HepG2 (cell line): ENCODE measurements around the gene CYB5A. TPM values are rescaled to one million over a fixed set of nuclear protein-coding genes. Genes with fewer than 3 reads are reported as not detected.

Source experiments
- ATAC-seq: fragments of 200-7000 bp; cut with Tn5 transposase; 3 replicates; pipeline ENCODE4 v1.9.1; 2020; ENCODE audit warnings: mild to moderate bottlenecking, moderate library complexity
- BruUV-seq: library from RNA; stranded (reverse); fragments of 400-500 nt; replicated peaks from 2 replicates; lab custom pipeline; 2021; lab: Mats Ljungman, UMichigan
- CTCF ChIA-PET: fragments of 300-600 bp; formaldehyde crosslinking; extraction: SDS; loops from one replicate; lab custom pipeline; 2021; ENCODE audit warnings: low total read pairs, inconsistent platforms, low intra/inter-chr PET ratio; lab: Yijun Ruan, JAX
- POLR2A ChIA-PET: fragments of 350-600 bp; sonication (Branson Sonifier 250); formaldehyde crosslinking; loops from one replicate; lab custom pipeline; 2020; ENCODE audit warnings: antibody characterized with exemption, inconsistent platforms; lab: Yijun Ruan, JAX
- DNase-seq: peaks from one replicate; pipeline ENCODE4 v3.0.0-alpha.2; 2015; ENCODE audit warnings: low spot score
- FAIRE-seq: peaks from 3 replicates; lab custom pipeline; 2011; peaks lifted over from hg19 to GRCh38; lab: Jason Lieb, UNC
- H2AFZ ChIP-seq: one replicate; pipeline ENCODE4 v1.6.1; 2011; ENCODE audit warnings: low read length, inconsistent platforms
- H3K27ac ChIP-seq: fragments of 300-600 bp; 3 replicates; pipeline ENCODE4 v1.8.0; 2011; ENCODE audit warnings: mixed run types, mild to moderate bottlenecking, mixed read lengths, low read length, inconsistent platforms; ENCODE audit not compliant: insufficient read depth; ENCODE audit errors: extremely low read length
- H3K27me3 ChIP-seq, 2 experiments: fragments of 200-600 bp in 1 of 2; 2 replicates in 1 of 2; 3 replicates in 1 of 2; pipeline versions ENCODE4 v1.6.0 to v1.8.0; 2011; ENCODE audit warnings: low read length in 2 of 2, mild to moderate bottlenecking in 2 of 2, moderate library complexity in 2 of 2, inconsistent platforms in 1 of 2; ENCODE audit not compliant: insufficient read depth in 2 of 2, control insufficient read depth in 1 of 2
- H3K36me3 ChIP-seq, 2 experiments: fragments of 200-600 bp in 1 of 2; replicated peaks in 1 of 2; 2 replicates in 1 of 2; 3 replicates in 1 of 2; pipeline versions ENCODE4 v1.5.1 to v1.8.0; 2011; ENCODE audit warnings: low read length in 2 of 2, inconsistent platforms in 1 of 2; ENCODE audit not compliant: insufficient read depth in 2 of 2, control insufficient read depth in 1 of 2
- H3K4me1 ChIP-seq: 2 replicates; pipeline ENCODE4 v1.5.1; 2012; ENCODE audit warnings: low read length, inconsistent platforms; ENCODE audit not compliant: insufficient read depth
- H3K4me2 ChIP-seq: 2 replicates; pipeline ENCODE4 v1.6.0; 2011; ENCODE audit warnings: low read depth, low read length, inconsistent platforms
- H3K4me3 ChIP-seq, 3 experiments: fragments of 200-600 bp in 1 of 3; sonication (generic), shearing (Covaris generic) in 1 of 3; replicated peaks in 1 of 3; 2 replicates each; pipeline ENCODE4 v1.5.1; 2011 to 2016; ENCODE audit warnings: low read length in 3 of 3, inconsistent platforms in 2 of 3, low read depth in 2 of 3, mild to moderate bottlenecking in 2 of 3, control low read depth in 1 of 3, mixed read lengths in 1 of 3; ENCODE audit not compliant: insufficient read depth in 1 of 3
- H3K79me2 ChIP-seq: one replicate; pipeline ENCODE4 v1.6.1; 2011; ENCODE audit warnings: low read length, inconsistent platforms; ENCODE audit not compliant: insufficient read depth
- H3K9ac ChIP-seq: 2 replicates; pipeline ENCODE4 v1.6.0; 2011; ENCODE audit warnings: mild to moderate bottlenecking, low read depth, low read length, inconsistent platforms; ENCODE audit not compliant: insufficient read depth
- H3K9me3 ChIP-seq: 2 replicates; pipeline ENCODE4 v1.5.1; 2012; ENCODE audit warnings: mild to moderate bottlenecking, low read length
- H4K20me1 ChIP-seq: 2 replicates; pipeline ENCODE4 v1.6.0; 2011; ENCODE audit warnings: inconsistent platforms, mild to moderate bottlenecking, low read length, moderate library complexity; ENCODE audit not compliant: insufficient read depth
- ARNT2 ChIP-seq: sonication (generic); formaldehyde crosslinking; IDR thresholded peaks from 2 replicates; pipeline ENCODE4 v1.8.0; 2022; ENCODE audit warnings: mild to moderate bottlenecking, low read depth, missing genetic modification reagents, moderate library complexity
- ATF7-NPFF ChIP-seq: sonication (generic); formaldehyde crosslinking; IDR thresholded peaks from 2 replicates; pipeline ENCODE4 v1.8.1; 2023; ENCODE audit warnings: mild to moderate bottlenecking, low read depth, missing genetic modification reagents, moderate library complexity
- BRCA1 ChIP-seq: sonication (generic); formaldehyde crosslinking; IDR thresholded peaks from 2 replicates; pipeline ENCODE4 v1.4.0; 2020; ENCODE audit warnings: missing genetic modification reagents
- KMT2B ChIP-seq: IDR thresholded peaks from 2 replicates; pipeline ENCODE4 v1.6.1; 2016; ENCODE audit warnings: missing genetic modification reagents, missing compliant biosample characterization
- SRSF1 ChIP-seq: fragments of 200-400 bp; formaldehyde crosslinking; optimal IDR thresholded peaks from 2 replicates; pipeline ENCODE3; 2017; ENCODE audit warnings: mild to moderate bottlenecking, low read depth, low read length, moderate library complexity
- TBX2 ChIP-seq: sonication (generic); formaldehyde crosslinking; IDR thresholded peaks from 2 replicates; pipeline ENCODE4 v1.5.0; 2020; ENCODE audit warnings: missing genetic modification reagents, mild to moderate bottlenecking, borderline replicate concordance
- ZBTB42 ChIP-seq: sonication (generic); formaldehyde crosslinking; IDR thresholded peaks from 2 replicates; pipeline ENCODE4 v1.5.0; 2020; ENCODE audit warnings: mild to moderate bottlenecking, missing genetic modification reagents
- ZEB1 ChIP-seq: IDR thresholded peaks from 2 replicates; pipeline ENCODE4 v1.6.1; 2012; ENCODE audit warnings: mild to moderate bottlenecking, low read depth, inconsistent platforms; ENCODE audit not compliant: insufficient replicate concordance
- ZNF430 ChIP-seq: sonication (generic); formaldehyde crosslinking; IDR thresholded peaks from 2 replicates; pipeline ENCODE4 v1.9.0; 2021; ENCODE audit warnings: mild to moderate bottlenecking, missing genetic modification reagents
- ZNF468 ChIP-seq: sonication (generic); formaldehyde crosslinking; IDR thresholded peaks from 2 replicates; pipeline ENCODE4 v1.8.0; 2022; ENCODE audit warnings: mild to moderate bottlenecking, moderate library complexity, missing genetic modification reagents
- ZNF703 ChIP-seq: sonication (generic); formaldehyde crosslinking; IDR thresholded peaks from 2 replicates; pipeline ENCODE4 v1.5.1; 2020; ENCODE audit warnings: missing genetic modification reagents, mild to moderate bottlenecking, moderate library complexity, borderline replicate concordance
- WGBS: methylation state at CpG from one replicate; pipeline ENCODE4 v1.1.6; 2017; ENCODE audit warnings: low lambda C conversion rate; 5-methylcytosine and 5-hydroxymethylcytosine counted together
- in situ Hi-C: cut with HindIII; loops from 2 replicates; pipeline ENCODE4 v1.10.0; 2017; ENCODE audit warnings: low pct_unique_long_range_greater_than_20kb; ENCODE audit not compliant: extremely low pct_ligation_motif_present
- intact Hi-C: fragments of 100-400 bp; cut with micrococcal nuclease; formaldehyde crosslinking; loops from one replicate; pipeline ENCODE4 v1.10.0; 2022; ENCODE audit not compliant: unreplicated experiment
- polyA plus RNA-seq, 8 experiments: library from polyadenylated mRNA; depleted of rRNA in 3 of 8; stranded (reverse) in 7 of 8; unstranded in 1 of 8; fragments of >200 nt; fragmentation: Illumina TruSeq in 4 of 8; extraction: Trizol in 4 of 8; gene quantifications; 2 replicates each; pipeline versions ENCODE4 v1.2.1 to v1.2.3, GENCODE V29; 2011 to 2016; ENCODE audit warnings: low read depth in 4 of 8, missing spikeins in 1 of 8, mixed read lengths in 1 of 8; ENCODE audit not compliant: insufficient read depth in 1 of 8
- total RNA-seq, 5 experiments: library from RNA; depleted of rRNA; stranded (reverse); fragments of >200 nt; fragmentation: Illumina TruSeq; extraction: Trizol; gene quantifications; 2 replicates each; pipeline ENCODE4 v1.2.3, GENCODE V29; 2016; ENCODE audit warnings: low read depth in 1 of 5
- TF ChIP-seq, protein P1 (sequence below): sonication (generic); IDR thresholded peaks from 2 replicates; pipeline ENCODE4 v1.6.1; 2016; ENCODE audit warnings: low read depth, borderline replicate concordance
- TF ChIP-seq, protein P2 (sequence below): sonication (generic); formaldehyde crosslinking; IDR thresholded peaks from 2 replicates; pipeline ENCODE4 v1.4.0; 2020; ENCODE audit warnings: mild to moderate bottlenecking, missing genetic modification reagents
- TF ChIP-seq, protein P3 (sequence below): sonication (generic); formaldehyde crosslinking; IDR thresholded peaks from 2 replicates; pipeline ENCODE4 v1.5.0; 2020; ENCODE audit warnings: mild to moderate bottlenecking, missing genetic modification reagents
- TF ChIP-seq, protein P4 (sequence below): sonication (generic); formaldehyde crosslinking; IDR thresholded peaks from 2 replicates; pipeline ENCODE4 v1.4.0; 2020; ENCODE audit warnings: missing genetic modification reagents

Gene CYB5A
- total and polyA plus RNA-seq, 2 of the 13 experiments (the other 11 are each of a cell fraction or from before 2014, with no cell fraction given) = 215 to 356 TPM

DNA sequence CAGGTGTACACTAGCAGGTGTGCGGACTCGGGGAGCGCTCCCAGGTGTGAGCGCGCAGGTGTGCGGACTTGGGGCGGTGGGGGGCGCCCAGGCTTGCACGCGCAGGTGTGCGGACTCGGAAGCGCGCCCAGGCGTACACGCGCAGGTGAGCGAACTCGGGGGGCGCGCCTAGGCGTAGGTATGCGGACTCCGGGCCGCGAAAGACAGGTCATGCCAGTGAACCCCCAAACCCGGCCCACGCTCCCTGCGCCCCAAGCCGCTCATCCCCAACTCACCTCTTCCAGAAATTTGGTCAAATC, 342 bp downstream of the CYB5A start:
- peaks cover 52% of the 10 kb centered on the region for H3K79me2 ChIP-seq
- DNase-seq (no peak), FAIRE-seq (no peak), ATAC-seq (no peak)
- H4K20me1 ChIP-seq = no peaks in the 10 kb centered on the region
- peaks cover 56% of the 10 kb centered on the region for H3K4me1 ChIP-seq
- POLR2A ChIA-PET = interaction anchor here (0.9 kb wide), 1 partner anchor 57 kb away, joined by 4 read pairs; no protein-coding TSS in a partner anchor
- in situ Hi-C loops (loop anchor here (5.0 to 25.0 kb wide), 2 partner anchors 94 to 921 kb away; partner anchors contain the start of genes PTGR3 and TSHZ1), intact Hi-C loops (no loop called here)
- no peaks in the 10 kb centered on the region for H3K36me3 ChIP-seq
- CTCF ChIA-PET = interaction anchor here (2.8 kb wide), 1 partner anchor 95 kb away, joined by 14 read pairs; no protein-coding TSS in a partner anchor
- peak overlapping the region; percentile 87 for H3K9ac ChIP-seq
- H3K4me2 ChIP-seq = peak overlapping the region; percentile 81
- no CpG with 5 or more reads among the region's 30 CpGs for WGBS
- H3K4me3 ChIP-seq = peak overlapping the region; percentile 82 to 94 (median 91)
- BruUV-seq = TSS peak; percentile 46
- H2AFZ ChIP-seq = no peak overlapping the region
- peak overlapping the region; percentile 94 for H3K27ac ChIP-seq
- no peaks in the 10 kb centered on the region for H3K9me3 ChIP-seq
- H3K27me3 ChIP-seq = no peaks in the 10 kb centered on the region; a peak in 1 of 5 replicates
- TF ChIP-seq, protein P1, sequence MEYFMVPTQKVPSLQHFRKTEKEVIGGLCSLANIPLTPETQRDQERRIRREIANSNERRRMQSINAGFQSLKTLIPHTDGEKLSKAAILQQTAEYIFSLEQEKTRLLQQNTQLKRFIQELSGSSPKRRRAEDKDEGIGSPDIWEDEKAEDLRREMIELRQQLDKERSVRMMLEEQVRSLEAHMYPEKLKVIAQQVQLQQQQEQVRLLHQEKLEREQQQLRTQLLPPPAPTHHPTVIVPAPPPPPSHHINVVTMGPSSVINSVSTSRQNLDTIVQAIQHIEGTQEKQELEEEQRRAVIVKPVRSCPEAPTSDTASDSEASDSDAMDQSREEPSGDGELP = no peak
- TF ChIP-seq ZEB1 = peak; percentile 99
- TF ChIP-seq ARNT2 = 0 out of 2 replicates have a peak, but pooled peaks have one; percentile 9
- TF ChIP-seq ZNF703 (CRISPR knock-in tag) = no peak
- peak; percentile 43; the same call in 1 of the 2 replicates for TF ChIP-seq ZNF468 (CRISPR knock-in tag)
- TF ChIP-seq, protein P2, sequence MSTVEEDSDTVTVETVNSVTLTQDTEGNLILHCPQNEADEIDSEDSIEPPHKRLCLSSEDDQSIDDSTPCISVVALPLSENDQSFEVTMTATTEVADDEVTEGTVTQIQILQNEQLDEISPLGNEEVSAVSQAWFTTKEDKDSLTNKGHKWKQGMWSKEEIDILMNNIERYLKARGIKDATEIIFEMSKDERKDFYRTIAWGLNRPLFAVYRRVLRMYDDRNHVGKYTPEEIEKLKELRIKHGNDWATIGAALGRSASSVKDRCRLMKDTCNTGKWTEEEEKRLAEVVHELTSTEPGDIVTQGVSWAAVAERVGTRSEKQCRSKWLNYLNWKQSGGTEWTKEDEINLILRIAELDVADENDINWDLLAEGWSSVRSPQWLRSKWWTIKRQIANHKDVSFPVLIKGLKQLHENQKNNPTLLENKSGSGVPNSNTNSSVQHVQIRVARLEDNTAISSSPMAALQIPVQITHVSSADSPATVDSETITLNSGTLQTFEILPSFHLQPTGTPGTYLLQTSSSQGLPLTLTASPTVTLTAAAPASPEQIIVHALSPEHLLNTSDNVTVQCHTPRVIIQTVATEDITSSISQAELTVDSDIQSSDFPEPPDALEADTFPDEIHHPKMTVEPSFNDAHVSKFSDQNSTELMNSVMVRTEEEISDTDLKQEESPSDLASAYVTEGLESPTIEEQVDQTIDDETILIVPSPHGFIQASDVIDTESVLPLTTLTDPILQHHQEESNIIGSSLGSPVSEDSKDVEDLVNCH = no peak
- TF ChIP-seq, protein P3, sequence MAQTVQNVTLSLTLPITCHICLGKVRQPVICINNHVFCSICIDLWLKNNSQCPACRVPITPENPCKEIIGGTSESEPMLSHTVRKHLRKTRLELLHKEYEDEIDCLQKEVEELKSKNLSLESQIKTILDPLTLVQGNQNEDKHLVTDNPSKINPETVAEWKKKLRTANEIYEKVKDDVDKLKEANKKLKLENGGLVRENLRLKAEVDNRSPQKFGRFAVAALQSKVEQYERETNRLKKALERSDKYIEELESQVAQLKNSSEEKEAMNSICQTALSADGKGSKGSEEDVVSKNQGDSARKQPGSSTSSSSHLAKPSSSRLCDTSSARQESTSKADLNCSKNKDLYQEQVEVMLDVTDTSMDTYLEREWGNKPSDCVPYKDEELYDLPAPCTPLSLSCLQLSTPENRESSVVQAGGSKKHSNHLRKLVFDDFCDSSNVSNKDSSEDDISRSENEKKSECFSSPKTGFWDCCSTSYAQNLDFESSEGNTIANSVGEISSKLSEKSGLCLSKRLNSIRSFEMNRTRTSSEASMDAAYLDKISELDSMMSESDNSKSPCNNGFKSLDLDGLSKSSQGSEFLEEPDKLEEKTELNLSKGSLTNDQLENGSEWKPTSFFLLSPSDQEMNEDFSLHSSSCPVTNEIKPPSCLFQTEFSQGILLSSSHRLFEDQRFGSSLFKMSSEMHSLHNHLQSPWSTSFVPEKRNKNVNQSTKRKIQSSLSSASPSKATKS (CRISPR knock-in tag) = no peak
- 0 out of 2 replicates have a peak, but pooled peaks have one; percentile 4 for TF ChIP-seq TBX2 (CRISPR knock-in tag)
- TF ChIP-seq ATF7-NPFF (CRISPR knock-in tag) = 0 out of 2 replicates have a peak, but pooled peaks have one; percentile 7
- 0 out of 2 replicates have a peak, but pooled peaks have one; percentile 57 for TF ChIP-seq ZNF430 (CRISPR knock-in tag)
- no peak for TF ChIP-seq SRSF1
- TF ChIP-seq BRCA1 = 0 out of 2 replicates have a peak, but pooled peaks have one; percentile 42
- TF ChIP-seq ZBTB42 (CRISPR knock-in tag) = no peak
- TF ChIP-seq, protein P4, sequence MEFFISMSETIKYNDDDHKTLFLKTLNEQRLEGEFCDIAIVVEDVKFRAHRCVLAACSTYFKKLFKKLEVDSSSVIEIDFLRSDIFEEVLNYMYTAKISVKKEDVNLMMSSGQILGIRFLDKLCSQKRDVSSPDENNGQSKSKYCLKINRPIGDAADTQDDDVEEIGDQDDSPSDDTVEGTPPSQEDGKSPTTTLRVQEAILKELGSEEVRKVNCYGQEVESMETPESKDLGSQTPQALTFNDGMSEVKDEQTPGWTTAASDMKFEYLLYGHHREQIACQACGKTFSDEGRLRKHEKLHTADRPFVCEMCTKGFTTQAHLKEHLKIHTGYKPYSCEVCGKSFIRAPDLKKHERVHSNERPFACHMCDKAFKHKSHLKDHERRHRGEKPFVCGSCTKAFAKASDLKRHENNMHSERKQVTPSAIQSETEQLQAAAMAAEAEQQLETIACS (CRISPR knock-in tag) = peak; percentile 79
- 0 out of 2 replicates have a peak, but pooled peaks have one; percentile 28 for TF ChIP-seq KMT2B (CRISPR knock-in tag)
